Right cardiac atrium (tissue), 5 donors: ENCODE measurements around the gene PPP1R12B. TPM values are rescaled to one million over a fixed set of nuclear protein-coding genes. Genes with fewer than 3 reads are reported as not detected.
"Not testable (repeated sequence)": the region's sequence is repeated elsewhere in the genome, so short reads cannot be mapped to it uniquely, and the experiment has no call there.

Experiments used
- ATAC-seq, 2 donors: fragments of 200-7000 bp; cut with Tn5 transposase; one replicate each; pipeline versions ENCODE4 v1.8.0 to v1.9.1; 2020; ENCODE audit warnings: moderate library complexity in 2 of 2, mild to moderate bottlenecking in 1 of 2
- DNase-seq, 3 donors: peaks; one replicate each; pipeline ENCODE4 v3.0.0-alpha.2; 2020
- H3K27ac ChIP-seq: one replicate; pipeline ENCODE4 v1.5.1; 2013; ENCODE audit warnings: mild to moderate bottlenecking, low read length, control low read depth, moderate library complexity
- H3K27me3 ChIP-seq: one replicate; pipeline ENCODE4 v1.6.1; 2013; ENCODE audit not compliant: control insufficient read depth, insufficient read depth
- H3K4me1 ChIP-seq: one replicate; pipeline ENCODE4 v1.6.1; 2013; ENCODE audit warnings: low read length; ENCODE audit not compliant: control insufficient read depth, insufficient read depth
- H3K4me3 ChIP-seq: one replicate; pipeline ENCODE4 v1.5.1; 2013; ENCODE audit warnings: low read length, control low read depth
- H3K9me3 ChIP-seq: one replicate; pipeline ENCODE4 v1.6.1; 2013; ENCODE audit warnings: low read length; ENCODE audit not compliant: control insufficient read depth
- WGBS: extraction: QIAGEN DNeasy Blood & Tissue Kit; methylation state at CpG from one replicate; pipeline ENCODE4 v1.1.7; 2013; 5-methylcytosine and 5-hydroxymethylcytosine counted together
- intact Hi-C, 4 donors: fragments of 100-400 bp; cut with DNase I; formaldehyde crosslinking; loops; one replicate each; pipeline versions ENCODE4 v1.11.0 to v1.14.0; 2022 to 2023
- polyA plus RNA-seq: library from polyadenylated mRNA; stranded (reverse); fragments of 200-250 nt; gene quantifications from one replicate; pipeline ENCODE4 v1.2.3, GENCODE V29; 2013
- total RNA-seq, 4 donors: library from RNA; stranded (reverse); fragmentation: NEBNext Ultra II Directional; extraction: Animal tissue kit (Norgen Biotek cat#: 25700); gene quantifications; one replicate each; pipeline ENCODE4 v1.2.1, GENCODE V29; 2021
- donor health status: healthy with polysubstance abuse.
- donor health status: DM: no; HTN: yes; CAD: no.
- donor health status: DM: no; HTN: no; CAD: no.
- donor health status: DM: no; HTN: yes; CAD: no; lungs with severe emphysema.
- donor health status: DM: yes; HTN: yes; CAD: no.

Gene PPP1R12B
- total and polyA plus RNA-seq, 5 donors, result 182 to 741 (median 592) TPM

GRCh38 chr1:202420422-202421094 is 72.1 kb downstream of the PPP1R12B start:
- not testable (repeated sequence) for ATAC-seq

DNA sequence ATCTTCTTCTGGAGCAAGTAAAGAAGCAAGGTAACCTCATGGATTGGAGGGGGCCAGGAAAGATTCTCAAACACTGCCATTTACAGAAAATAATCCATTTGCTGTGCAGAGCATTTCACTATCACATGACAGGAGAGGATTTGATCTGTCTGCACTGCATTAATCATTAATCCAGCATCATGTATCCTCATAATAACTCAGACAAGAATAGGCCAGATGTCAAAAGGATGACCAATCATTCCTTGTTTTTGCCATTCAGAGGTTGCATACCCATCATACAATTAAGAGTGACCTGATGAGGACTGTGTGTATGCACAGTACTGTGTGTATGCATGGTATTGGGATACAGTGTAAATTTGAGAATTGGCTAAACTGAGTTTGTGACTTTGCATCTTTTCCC is 74.2 kb downstream of the PPP1R12B start:
- ATAC-seq, H3K27ac ChIP-seq, H3K4me3 ChIP-seq, H3K9me3 ChIP-seq, H3K27me3 ChIP-seq, intact Hi-C loops, DNase-seq, H3K4me1 ChIP-seq: not testable (repeated sequence)

More at GRCh38 chr1:202420422-202421094, 72.1 kb downstream of the PPP1R12B start:
- DNase-seq, intact Hi-C loops, H3K27me3 ChIP-seq, H3K4me1 ChIP-seq, H3K9me3 ChIP-seq, H3K4me3 ChIP-seq, H3K27ac ChIP-seq: not testable (repeated sequence)
- 84% methylated on average over 3 of the region's 3 CpGs for WGBS

GRCh38 chr1:202424260-202424659 is 75.8 kb downstream of the PPP1R12B start:
- H3K4me1 ChIP-seq, H3K4me3 ChIP-seq, DNase-seq, H3K9me3 ChIP-seq, H3K27ac ChIP-seq, H3K27me3 ChIP-seq, intact Hi-C loops, ATAC-seq: not testable (repeated sequence)
- WGBS, result 96% methylated on average over 5 of the region's 5 CpGs

- H3K4me1 ChIP-seq, H3K9me3 ChIP-seq, H3K27ac ChIP-seq, ATAC-seq, intact Hi-C loops, DNase-seq, H3K4me3 ChIP-seq, H3K27me3 ChIP-seq: not testable (repeated sequence)
- WGBS, result 65% methylated on average over 1 of the region's 1 CpG
These were observed 81.6 kb downstream of the PPP1R12B start for GRCh38 chr1:202430111-202430510.

- ATAC-seq, H3K27ac ChIP-seq, H3K4me1 ChIP-seq, DNase-seq, H3K9me3 ChIP-seq, intact Hi-C loops, H3K4me3 ChIP-seq, H3K27me3 ChIP-seq: not testable (repeated sequence)
- WGBS, result 95% methylated on average over 2 of the region's 2 CpGs
These were observed 83.8 kb downstream of the PPP1R12B start for GRCh38 chr1:202432338-202432737.

- 76% methylated on average over 3 of the region's 3 CpGs for WGBS
- intact Hi-C loops, result no loop called here
- peak overlapping the region; percentile 37 for H3K27ac ChIP-seq
- DNase-seq (no peak), ATAC-seq (peak in 1 of 2 donors; percentile 57)
- H3K4me3 ChIP-seq, result no peak overlapping the region
- no peaks in the 10 kb centered on the region for H3K27me3 ChIP-seq
- no peaks in the 10 kb centered on the region for H3K9me3 ChIP-seq
- no peaks in the 10 kb centered on the region for H3K4me1 ChIP-seq
These were observed 84.9 kb downstream of the PPP1R12B start for GRCh38 chr1:202433155-202434043.

DNA sequence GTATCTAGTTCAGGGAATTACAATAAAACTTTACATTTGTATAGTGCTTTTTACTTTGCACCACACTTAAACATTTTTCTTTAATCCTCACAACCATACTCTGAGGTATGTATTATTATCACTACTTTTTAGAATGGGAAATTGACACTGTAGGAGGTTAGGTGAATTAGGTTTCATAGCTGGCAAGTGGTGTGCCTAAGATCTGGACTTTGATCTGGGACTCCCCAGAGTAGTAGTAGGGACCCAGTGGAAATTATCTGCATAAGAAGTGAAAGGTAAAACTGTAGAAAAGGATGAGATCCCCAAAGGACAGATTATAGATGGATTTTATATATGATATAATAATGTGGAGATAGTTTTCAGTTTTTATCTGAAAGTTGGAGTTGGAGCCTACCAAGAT is 85.6 kb downstream of the PPP1R12B start:
- no peak overlapping the region for H3K4me3 ChIP-seq
- no peaks in the 10 kb centered on the region for H3K27me3 ChIP-seq
- intact Hi-C loops, result no loop called here
- H3K27ac ChIP-seq, result no peak overlapping the region
- no peak for DNase-seq
- no peaks in the 10 kb centered on the region for H3K4me1 ChIP-seq
- ATAC-seq, result no peak
- H3K9me3 ChIP-seq, result no peaks in the 10 kb centered on the region

DNA sequence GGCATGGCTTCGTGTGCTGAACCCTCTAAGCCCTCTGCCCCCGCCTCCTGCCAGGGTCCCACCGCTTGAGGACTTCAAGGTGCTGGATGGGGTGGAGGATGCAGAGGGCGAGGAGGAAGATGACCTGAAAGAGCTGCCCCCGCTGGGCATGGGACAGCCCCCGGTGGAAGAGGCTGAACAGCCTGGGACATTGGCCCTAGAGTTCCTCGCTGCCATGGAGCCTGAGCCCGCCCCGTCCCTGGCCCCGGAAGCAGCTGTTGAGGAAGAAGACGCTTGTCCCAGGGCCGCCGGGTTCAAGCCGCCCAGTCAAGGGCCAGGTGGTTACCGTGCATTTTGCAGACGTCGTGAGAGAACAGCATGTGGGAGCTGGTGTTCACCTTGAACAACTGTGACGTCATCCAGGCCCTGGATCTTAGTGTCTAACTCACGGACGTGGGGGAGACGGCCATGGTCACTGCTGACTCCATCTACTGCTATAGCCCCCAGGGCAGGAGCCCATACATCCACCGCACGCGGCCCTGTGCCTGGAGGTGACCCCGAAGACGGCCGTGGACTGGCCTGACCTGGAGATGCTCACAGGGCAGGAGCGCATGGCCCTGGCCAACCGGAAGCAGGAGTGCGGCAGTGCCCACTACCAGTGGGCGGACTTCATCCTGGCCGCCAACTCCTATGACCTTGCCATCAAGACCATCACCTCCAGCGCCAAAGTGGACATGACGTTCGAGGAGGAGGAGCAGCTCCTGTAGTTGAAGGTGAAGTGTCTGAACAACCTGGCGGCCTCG is 90.1 kb downstream of the PPP1R12B start:
- no peaks in the 10 kb centered on the region for H3K27me3 ChIP-seq
- H3K4me3 ChIP-seq, result no peak overlapping the region
- WGBS, result 97% methylated on average over 37 of the region's 37 CpGs
- H3K27ac ChIP-seq, result no peak overlapping the region
- DNase-seq, result peak in 2 of 3 donors; percentile 50 to 54
- peak; percentile 22 to 46 for ATAC-seq
- no peaks in the 10 kb centered on the region for H3K4me1 ChIP-seq
- intact Hi-C loops, result no loop called here
- H3K9me3 ChIP-seq, result no peaks in the 10 kb centered on the region

- ATAC-seq (peak; percentile 31 to 50), DNase-seq (peak in 2 of 3 donors; percentile 45 to 57)
- intact Hi-C loops, result no loop called here
- Histone ChIP-seq H3K27ac (no peak overlapping the region), H3K9me3 (no peaks in the 10 kb centered on the region), H3K27me3 (no peaks in the 10 kb centered on the region), H3K4me3 (no peak overlapping the region), H3K4me1 (no peaks in the 10 kb centered on the region)
- WGBS, result 96% methylated on average over 14 of the region's 14 CpGs
These were observed 90.8 kb downstream of the PPP1R12B start for GRCh38 chr1:202439308-202439707.

GRCh38 chr1:202448140-202448539 is 99.6 kb downstream of the PPP1R12B start:
- H3K27ac ChIP-seq, intact Hi-C loops, H3K4me3 ChIP-seq, H3K27me3 ChIP-seq, ATAC-seq, H3K4me1 ChIP-seq, DNase-seq, H3K9me3 ChIP-seq: not testable (repeated sequence)
- 82% methylated on average over 2 of the region's 2 CpGs for WGBS
